CD4-positive, alpha-beta T cell treated with Interleukin-10 for 1 hour (primary cell): Measurements from ENCODE around the gene FAM78A.
A peak's percentile ranks its signal among the peaks of the same experiment; 100 is the strongest.
"Not testable (repeated sequence)": the region's sequence is repeated elsewhere in the genome, so short reads cannot be mapped to it uniquely, and the experiment has no call there.

ENCODE experiments used
- DNase-seq: peaks from one replicate; pipeline ENCODE4 v3.0.0-alpha.2; 2020

The FAM78A gene

DNA sequence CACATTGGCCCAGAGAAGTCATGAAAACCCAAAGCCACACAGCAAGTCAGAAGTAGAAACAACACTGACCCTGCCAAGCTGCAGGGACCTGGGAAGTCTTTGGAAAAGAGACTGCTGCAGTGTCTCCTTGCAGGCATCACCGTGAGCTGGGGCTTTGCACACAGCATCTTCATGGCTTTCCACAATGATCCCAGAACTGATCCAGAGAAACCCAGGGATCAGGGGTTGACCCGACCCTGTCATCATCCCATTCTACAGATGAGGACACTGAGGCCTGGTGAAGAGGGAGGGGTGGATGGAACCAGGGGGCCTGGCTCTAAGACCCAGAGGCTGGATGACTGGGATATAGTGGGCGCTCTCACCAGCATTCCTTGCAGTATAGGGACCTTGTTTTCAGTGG lies 4.3 kb upstream of the FAM78A start:
- DNase-seq = no peak

DNA sequence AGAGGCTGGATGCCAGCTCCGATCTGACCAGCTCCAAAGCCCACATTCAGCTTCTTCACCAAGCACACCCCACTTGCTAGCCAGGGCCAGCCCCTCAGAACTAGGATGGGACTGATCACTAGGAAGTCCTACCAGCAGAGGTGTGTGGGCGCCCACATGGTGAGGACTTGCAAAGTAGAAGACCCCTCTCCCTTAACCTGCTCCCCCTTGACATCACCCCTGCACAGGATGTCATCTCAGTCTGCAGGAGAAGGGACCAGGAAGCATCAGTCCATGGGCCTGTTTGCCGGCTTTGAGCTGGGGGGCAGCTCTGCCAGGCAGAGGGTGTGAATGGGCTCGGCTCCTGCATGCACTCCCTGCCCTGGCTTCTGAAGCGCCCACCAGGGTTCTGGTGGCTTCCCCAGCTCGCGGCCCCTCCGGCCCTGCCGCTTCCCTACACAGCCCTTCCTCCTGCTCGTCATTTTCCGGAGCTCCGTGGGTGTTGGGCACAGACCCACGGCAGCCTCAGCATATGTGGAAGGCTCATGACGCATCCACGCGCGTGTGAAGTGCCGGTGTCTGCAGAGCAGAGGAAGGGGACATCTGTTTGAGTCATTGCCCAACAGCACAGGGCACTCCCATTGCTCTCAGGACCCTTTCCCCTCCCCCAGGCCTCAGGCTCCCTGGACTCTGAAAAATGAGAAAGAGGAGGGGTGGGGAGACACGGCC lies 3.7 kb upstream of the FAM78A start:
- no peak for DNase-seq

DNA sequence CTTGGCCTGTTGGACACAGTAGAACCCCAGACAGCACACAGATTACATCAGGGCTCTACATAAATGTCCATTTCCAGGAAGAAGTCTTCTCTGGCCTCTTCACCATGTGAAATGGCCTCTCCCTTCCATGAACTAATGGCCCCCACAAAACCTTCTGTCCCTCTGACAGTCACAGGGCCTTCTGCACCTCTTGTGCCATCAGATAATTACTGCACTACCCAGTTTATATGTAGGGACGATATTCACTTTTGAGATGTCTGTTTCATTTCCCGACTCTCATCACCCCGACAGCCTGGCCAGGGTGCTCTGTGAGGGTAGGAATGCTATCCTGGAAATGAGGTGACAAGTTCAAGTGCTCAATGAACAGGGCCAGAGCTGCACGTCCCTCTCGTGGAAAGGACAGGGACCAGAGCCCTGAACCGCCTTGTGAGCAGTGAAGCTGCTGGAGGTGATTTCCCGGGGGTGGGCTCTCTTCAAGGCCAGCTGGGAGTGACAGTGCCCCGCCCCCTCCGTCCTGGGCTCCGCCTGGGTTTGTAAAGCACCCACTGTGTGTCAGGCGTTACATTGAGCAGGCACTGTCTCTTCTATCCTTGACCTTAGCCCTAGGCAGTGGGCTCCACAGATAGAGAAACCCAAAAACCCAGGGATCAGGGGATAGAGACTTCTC lies 3.0 kb upstream of the FAM78A start:
- DNase-seq = no peak

DNA sequence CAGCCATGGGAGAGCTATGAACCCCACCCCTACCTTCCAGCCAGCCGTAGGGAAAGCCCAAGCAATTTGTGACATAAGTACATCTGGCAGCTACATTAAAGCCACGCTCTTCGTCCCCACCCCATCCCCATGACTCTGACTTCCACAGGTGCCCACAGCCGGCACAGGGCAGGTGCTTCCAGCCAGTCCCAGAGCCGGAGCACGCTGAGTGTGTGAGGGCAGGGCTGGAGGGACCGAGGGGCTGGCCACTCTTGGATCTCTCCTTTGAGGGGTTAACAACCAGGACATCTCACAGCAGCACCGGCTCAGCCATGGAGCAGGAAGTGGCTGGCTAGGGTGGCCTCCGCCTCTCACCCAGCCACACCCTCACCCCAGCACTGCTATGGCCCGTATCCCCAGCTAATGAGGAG lies 2.4 kb upstream of the FAM78A start:
- DNase-seq = no peak

- DNase-seq = peak; percentile 80
Observed at GRCh38 chr9:131277910-131278701, 1.8 kb upstream of the FAM78A start.

GRCh38 chr9:131277287-131277909 lies 1.1 kb upstream of the FAM78A start:
- no peak for DNase-seq

DNA sequence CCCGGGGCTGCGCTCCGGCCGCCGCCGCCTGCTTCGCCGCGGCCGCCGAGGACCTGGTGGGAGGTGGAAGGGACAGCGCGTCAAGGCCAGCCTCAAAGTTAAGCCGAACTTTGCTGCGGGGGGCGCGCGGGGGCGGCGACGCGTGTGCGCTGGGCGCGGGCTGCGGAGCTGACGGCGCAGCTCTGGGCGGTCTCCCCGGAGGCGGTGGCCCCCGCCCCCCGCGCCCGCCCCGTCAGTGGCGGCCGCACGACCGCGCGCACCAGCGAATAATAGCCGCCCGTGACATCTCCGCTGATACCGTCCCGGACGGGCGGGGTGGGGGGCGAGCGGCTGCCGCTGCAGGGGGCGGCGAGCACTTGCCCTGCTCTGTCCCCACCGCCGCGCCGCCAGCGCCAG lies 579 bp upstream of the FAM78A start:
- peak; percentile 54 for DNase-seq

GRCh38 chr9:131275332-131276093 lies 797 bp downstream of the FAM78A start:
- DNase-seq = no peak

- DNase-seq = no peak
Observed at GRCh38 chr9:131274674-131275331, 1.5 kb downstream of the FAM78A start.

DNA sequence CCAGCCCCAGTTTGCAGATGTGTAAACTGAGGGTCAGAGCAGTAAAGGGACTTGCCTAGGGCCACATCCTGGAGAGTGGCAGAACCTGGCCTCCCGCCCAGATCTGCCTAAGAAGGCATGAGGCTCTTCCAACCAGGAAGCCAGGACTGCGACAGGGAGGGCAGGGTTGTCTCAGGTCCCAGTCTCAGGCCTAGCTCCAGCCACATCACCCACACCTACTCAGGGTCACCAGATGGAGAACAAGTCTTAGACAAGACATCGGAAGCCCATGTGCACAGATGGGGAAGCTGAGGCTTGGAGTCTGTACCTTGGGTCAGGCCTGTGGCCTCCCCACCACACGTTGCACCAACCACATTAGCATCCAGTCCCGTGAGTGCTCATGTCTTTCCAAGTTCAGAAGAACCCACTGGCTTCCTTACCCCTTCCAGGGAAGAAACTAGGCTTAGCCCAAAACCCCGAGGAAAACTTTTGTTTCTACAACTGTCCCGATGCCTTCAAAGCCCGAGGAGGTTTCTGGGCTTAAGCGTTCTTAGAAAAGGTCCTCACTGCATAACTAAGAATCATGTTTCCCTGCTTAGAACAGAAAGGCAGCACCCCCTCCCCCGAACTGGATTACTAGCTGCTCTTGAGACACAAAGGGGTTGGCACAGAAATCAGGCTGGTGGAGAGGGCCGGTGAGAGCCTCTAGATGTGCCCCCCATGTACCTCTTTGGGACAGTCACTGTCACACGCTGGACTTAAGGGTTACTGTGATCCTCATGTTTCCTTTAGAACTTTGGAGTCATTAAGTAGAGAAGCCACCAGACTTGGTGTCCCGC lies 2.2 kb downstream of the FAM78A start:
- no peak for DNase-seq

DNA sequence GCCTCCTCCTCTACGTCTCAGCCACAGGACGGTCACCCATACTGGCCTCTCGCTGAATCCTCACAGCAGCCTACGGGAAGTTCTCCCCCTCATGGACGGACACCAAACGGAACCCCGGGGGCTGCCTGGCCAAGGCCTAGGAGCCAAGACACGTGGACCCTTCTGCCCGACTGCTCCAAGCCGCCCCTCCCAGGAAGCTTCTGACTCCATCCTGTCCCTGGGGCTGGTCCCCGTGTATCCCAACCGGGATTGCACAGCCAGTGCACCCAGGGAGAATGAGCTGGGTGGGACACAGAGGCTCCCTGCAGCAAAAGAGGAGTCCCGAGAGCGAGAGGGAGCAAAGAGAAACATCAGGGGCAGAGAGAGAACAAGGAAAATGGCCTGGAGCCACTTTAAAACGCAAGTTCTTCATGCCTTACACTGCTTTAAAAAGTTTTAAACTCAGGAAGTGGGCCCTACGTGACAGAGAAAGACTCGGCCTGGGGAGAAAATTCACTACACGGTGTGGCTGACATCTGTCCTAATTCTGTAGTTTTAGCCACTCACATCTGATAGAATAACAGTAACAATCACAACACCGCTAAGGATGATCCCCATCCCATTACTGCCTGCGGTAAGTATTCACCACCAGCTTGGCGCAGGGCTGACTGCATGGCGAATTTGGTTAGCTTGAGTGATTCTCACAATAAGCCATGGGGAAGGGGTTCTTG lies 3.0 kb downstream of the FAM78A start:
- DNase-seq = no peak

- no peak for DNase-seq
Observed at GRCh38 chr9:131272212-131272611, 4.1 kb downstream of the FAM78A start.

- DNase-seq = no peak
Observed at GRCh38 chr9:131271506-131271931, 4.8 kb downstream of the FAM78A start.

- not testable (repeated sequence) for DNase-seq
Observed at GRCh38 chr9:131271016-131271273, 5.4 kb downstream of the FAM78A start.

GRCh38 chr9:131270171-131271015 lies 5.9 kb downstream of the FAM78A start:
- DNase-seq = peak; percentile 62

DNA sequence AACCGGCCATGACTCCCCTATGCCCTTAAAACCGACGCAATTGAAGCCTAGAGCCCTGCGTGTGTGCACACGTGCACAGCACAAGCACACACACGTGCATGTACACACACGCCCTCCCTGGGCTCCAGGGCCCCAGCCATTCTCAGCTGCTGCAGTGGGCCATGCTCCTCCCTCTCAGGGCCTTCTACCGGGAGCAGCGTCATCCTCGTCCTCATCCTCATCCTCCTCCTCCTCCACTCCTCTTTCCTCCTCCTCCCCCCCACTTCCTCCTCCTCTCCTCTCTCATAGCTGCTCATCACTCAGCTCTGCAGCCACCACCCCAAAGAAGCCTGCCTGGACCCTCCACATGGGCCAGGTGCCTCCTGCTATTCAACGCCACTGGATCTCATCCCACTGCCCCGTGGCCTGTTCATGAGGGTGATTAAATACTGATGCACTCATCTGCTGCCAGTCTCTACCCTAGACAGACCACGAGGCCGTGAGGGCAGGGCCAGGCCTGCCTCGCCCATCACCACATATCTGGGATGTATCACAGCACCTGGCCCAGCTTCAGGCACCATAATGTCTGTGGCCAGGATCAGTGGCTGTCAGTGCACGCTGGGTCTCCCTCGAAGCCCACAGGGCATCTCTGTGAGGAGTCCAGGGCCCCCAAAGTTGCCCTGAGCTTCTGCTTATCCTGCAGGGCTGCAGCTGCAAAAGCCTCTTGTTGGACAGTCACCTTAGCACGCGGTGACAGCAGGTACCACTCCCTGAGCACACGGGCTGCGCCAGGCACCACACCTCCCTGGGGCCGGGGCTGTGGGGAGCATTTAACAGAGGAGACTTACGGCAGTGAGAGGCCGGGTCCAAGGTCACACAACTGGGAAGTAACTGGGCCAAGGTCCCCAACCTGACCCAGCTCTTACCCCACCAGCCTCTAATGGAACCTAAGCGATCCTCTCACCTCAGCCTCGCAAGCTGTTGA lies 9.8 kb downstream of the FAM78A start:
- DNase-seq = no peak

- no peak for DNase-seq
Observed at GRCh38 chr9:131264231-131264630, 12.1 kb downstream of the FAM78A start.

- no peak for DNase-seq
Observed at GRCh38 chr9:131263701-131264100, 12.6 kb downstream of the FAM78A start.

- DNase-seq = not testable (repeated sequence)
Observed at GRCh38 chr9:131263033-131263343, 13.3 kb downstream of the FAM78A start.
